Measurements from ENCODE around the gene POLR1G. TPM values are rescaled to one million over a fixed set of nuclear protein-coding genes. Genes with fewer than 3 reads are reported as not detected.

The POLR1G gene
- total and polyA plus RNA-seq, 8 donors = 0.55 to 7.2 (median 2.8) TPM; not detected in 2

DNA sequence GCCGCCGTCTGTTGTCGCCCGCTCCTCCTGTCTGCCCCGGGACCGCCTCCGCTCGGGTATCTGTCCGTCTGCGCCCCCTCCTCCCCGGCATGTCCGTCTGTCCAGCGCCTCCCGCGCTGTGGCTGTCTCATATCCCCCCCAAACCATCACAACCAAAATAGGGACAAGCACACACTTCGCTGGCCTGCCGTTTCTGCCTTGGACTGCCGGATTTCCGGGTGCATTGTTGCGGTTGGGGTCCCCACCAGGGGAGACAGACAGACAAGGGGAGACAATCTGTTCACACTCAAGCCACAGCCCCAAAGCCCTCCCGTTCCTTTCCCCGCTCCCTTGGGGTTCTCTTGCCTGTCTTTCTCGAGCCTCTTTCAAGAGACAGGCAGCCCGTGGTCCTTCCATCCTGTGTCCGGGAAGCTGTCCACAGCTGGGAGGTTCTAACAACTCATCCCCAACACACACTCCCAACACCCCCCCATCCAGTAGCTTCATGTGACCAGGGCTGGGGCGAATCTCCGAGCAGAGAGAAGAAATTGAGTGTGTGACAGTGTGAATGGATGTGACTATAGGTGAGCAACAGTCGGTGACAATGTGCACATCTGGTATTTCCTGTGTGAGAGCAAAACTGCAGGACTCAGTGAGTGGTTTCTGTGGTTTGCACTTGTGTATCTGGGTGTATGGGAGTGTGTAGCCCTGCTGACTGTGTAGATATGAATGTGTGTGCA is 44.8 kb downstream of the POLR1G start:
- Histone ChIP-seq H3K9me3 (no peaks in the 10 kb centered on the region), H3K4me3 (peak overlapping the region; percentile 43 to 66 (median 60)), H3K27me3 (no peaks in the 10 kb centered on the region), H3K4me1 (peaks cover 36 to 55% (median 43%) of the 10 kb centered on the region in 4 donors), H3K36me3 (no peaks in the 10 kb centered on the region), H3K27ac (peak overlapping the region; percentile 76 to 92 (median 86))
- 2 to 7% (median 4%) methylated on average over 20 to 28 of the region's 28 CpGs for WGBS, 5 donors
- peak; percentile 33 to 82 for DNase-seq
- TF ChIP-seq EP300 (IDR thresholded peaks at IDR 0.05) (no peak), POLR2AphosphoS5 (IDR thresholded peaks at IDR 0.05) (peak in 1 of 3 donors; percentile 6), POLR2A (IDR thresholded peaks at IDR 0.05) (peak in 1 of 4 donors; percentile 29)
- intact Hi-C loops (cut with DNase I; ENCODE audit: low total_unique reads) = no loop called here

GRCh38 chr19:45451850-45452387 is 45.5 kb downstream of the POLR1G start:
- peaks cover 38 to 59% (median 48%) of the 10 kb centered on the region in 4 donors for H3K4me1 ChIP-seq
- H3K4me3 ChIP-seq = no peak overlapping the region
- H3K36me3 ChIP-seq = no peaks in the 10 kb centered on the region
- H3K27ac ChIP-seq = peak overlapping the region in 4 of 5 donors; percentile 85 to 92 (median 88)
- no peaks in the 10 kb centered on the region for H3K9me3 ChIP-seq
- no peak for TF ChIP-seq EP300 (IDR thresholded peaks at IDR 0.05)
- no peak for TF ChIP-seq POLR2AphosphoS5 (IDR thresholded peaks at IDR 0.05)
- no peak for TF ChIP-seq POLR2A (IDR thresholded peaks at IDR 0.05)
- no peak for TF ChIP-seq CTCF (IDR thresholded peaks at IDR 0.05)
- no peak for DNase-seq
- H3K27me3 ChIP-seq = no peaks in the 10 kb centered on the region
- WGBS, 5 donors = 72 to 80% (median 75%) methylated on average over 12 of the region's 12 CpGs
- intact Hi-C loops (cut with DNase I; ENCODE audit: low total_unique reads) = no loop called here

GRCh38 chr19:45455707-45456499 is 49.5 kb downstream of the POLR1G start:
- TF ChIP-seq CTCF (IDR thresholded peaks at IDR 0.05) (no peak), POLR2AphosphoS5 (IDR thresholded peaks at IDR 0.05) (peak; percentile 72 to 92 (median 78)), POLR2A (IDR thresholded peaks at IDR 0.05) (no peak), EP300 (IDR thresholded peaks at IDR 0.05) (peak; percentile 5)
- Histone ChIP-seq H3K36me3 (no peaks in the 10 kb centered on the region), H3K27me3 (no peaks in the 10 kb centered on the region), H3K4me1 (peaks cover 29 to 39% (median 33%) of the 10 kb centered on the region in 4 donors), H3K9me3 (no peaks in the 10 kb centered on the region), H3K4me3 (no peak overlapping the region), H3K27ac (peak overlapping the region; percentile 81 to 91 (median 88))
- DNase-seq = peak; percentile 95 to 98
- intact Hi-C loops (cut with DNase I; ENCODE audit: low total_unique reads) = no loop called here
- WGBS, 5 donors = 7 to 11% (median 9%) methylated on average over 25 to 27 of the region's 27 CpGs

GRCh38 chr19:45456500-45456815 is 50.0 kb downstream of the POLR1G start:
- no peak for DNase-seq
- TF ChIP-seq POLR2A (IDR thresholded peaks at IDR 0.05) (no peak), EP300 (IDR thresholded peaks at IDR 0.05) (no peak), CTCF (IDR thresholded peaks at IDR 0.05) (no peak), POLR2AphosphoS5 (IDR thresholded peaks at IDR 0.05) (no peak)
- H3K36me3 ChIP-seq = no peaks in the 10 kb centered on the region
- H3K4me3 ChIP-seq = no peak overlapping the region
- H3K9me3 ChIP-seq = no peaks in the 10 kb centered on the region
- H3K27me3 ChIP-seq = no peaks in the 10 kb centered on the region
- WGBS, 5 donors = 46 to 75% (median 60%) methylated on average over 2 of the region's 2 CpGs
- intact Hi-C loops (cut with DNase I; ENCODE audit: low total_unique reads) = no loop called here
- H3K4me1 ChIP-seq = peaks cover 25 to 36% (median 28%) of the 10 kb centered on the region in 4 donors
- peak overlapping the region; percentile 81 to 91 (median 88) for H3K27ac ChIP-seq

Measured in stomach (tissue), 9 donors.